ENCODE results near the gene LPP. TPM values are rescaled to one million over a fixed set of nuclear protein-coding genes. Genes with fewer than 3 reads are reported as not detected.
A peak's percentile ranks its signal among the peaks of the same experiment; 100 is the strongest.

Gene LPP
- total RNA-seq, 1 donor from 2014 or later, result 14.2 TPM

DNA sequence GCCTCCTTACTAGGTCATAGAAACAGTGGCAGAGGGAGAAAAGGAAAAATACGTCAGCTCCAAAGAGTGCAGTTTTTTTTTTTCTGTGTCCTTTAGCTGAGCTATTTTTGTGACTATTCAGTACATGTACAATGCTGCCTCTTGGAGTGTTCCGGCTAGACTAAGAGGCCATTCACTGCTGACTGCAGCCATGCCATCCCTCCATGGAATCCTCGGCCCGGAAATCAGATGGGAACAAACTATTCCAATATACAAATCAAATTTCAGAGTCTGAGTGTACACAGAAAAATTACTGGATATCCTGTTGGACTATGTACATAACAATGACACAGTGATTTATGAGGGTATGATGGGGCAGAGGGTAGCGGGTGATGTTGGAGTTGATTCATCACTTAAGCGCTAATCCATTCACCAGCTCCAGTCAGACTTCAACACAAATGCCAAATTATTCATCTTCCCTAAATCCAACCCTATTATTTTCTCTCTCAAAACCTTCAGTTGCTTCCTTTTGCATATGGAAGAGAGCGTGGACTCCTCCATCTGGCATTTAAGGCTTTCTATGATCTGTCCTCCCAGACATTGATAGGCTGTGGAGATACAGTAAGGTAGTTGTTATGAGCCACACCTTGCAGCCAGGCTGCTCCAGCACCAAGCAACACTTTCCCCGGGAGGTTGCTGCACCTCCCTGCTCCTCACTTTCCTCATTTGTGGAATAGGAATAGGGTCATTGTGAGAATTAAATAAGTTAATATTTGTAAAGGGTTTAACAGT, 109.1 kb downstream of the LPP start:
- H3K4me3 ChIP-seq (ENCODE audit: low read depth, low read length), result no peak overlapping the region

GRCh38 chr3:188264226-188265207, 110.6 kb downstream of the LPP start:
- Histone ChIP-seq H3K27me3 (ENCODE audit: control insufficient read depth, insufficient read depth, low read length) (no peaks in the 10 kb centered on the region), H3K36me3 (ENCODE audit: control insufficient read depth, insufficient read depth, low read length) (no peaks in the 10 kb centered on the region), H3K4me3 (ENCODE audit: low read depth, low read length) (no peak overlapping the region)
- FAIRE-seq, result no peak
- DNase-seq (ENCODE audit: low read depth), result no peak
- TF ChIP-seq CTCF (IDR thresholded peaks at IDR 0.05; ENCODE audit: insufficient read depth, low read length, severe bottlenecking), result no peak

More for the DNA sequence above, 109.1 kb downstream of the LPP start:
- no peaks in the 10 kb centered on the region for H3K36me3 ChIP-seq (ENCODE audit: control insufficient read depth, insufficient read depth, low read length)
- no peak for FAIRE-seq
- H3K27me3 ChIP-seq (ENCODE audit: control insufficient read depth, insufficient read depth, low read length), result no peaks in the 10 kb centered on the region
- no peak for TF ChIP-seq CTCF (IDR thresholded peaks at IDR 0.05; ENCODE audit: insufficient read depth, low read length, severe bottlenecking)
- peak; percentile 90 for DNase-seq (ENCODE audit: low read depth)

DNA sequence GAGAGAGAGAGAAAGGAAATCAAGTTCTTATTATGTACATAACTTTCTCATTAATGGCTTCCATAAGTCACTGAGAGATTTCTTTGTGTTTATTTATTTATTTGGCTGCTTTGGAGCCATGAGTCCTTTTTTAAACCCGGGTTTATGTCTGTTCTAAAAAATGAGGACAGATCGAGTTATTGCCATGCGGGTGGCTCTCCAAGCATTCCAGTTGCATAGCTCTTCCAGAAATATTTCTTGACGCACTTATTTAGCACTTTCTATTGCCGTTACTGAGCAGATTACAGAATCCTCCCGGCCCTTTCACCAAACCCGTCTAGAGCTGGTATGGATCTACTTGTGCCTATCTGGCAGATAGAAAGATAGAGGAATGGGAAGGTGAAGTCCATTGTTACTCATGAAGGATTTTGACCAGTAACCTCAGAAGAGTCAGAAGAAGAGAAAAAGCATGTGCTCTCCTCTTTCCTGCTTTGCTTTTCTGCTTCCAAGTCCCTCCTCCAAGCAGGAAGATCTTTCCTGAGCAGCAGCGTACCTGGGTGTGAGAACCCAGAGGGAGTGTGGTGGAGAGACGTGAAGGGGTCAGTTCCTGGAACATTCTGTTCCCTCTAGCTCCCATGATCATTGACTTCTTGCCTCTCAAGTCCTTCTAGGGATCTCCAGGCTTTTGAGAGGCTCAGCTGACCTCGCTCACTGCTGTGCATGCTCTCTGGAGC, 112.8 kb downstream of the LPP start:
- H3K4me3 ChIP-seq (ENCODE audit: low read depth, low read length), result peak overlapping the region; percentile 14
- FAIRE-seq (no peak), DNase-seq (ENCODE audit: low read depth) (no peak)
- no peak for TF ChIP-seq CTCF (IDR thresholded peaks at IDR 0.05; ENCODE audit: insufficient read depth, low read length, severe bottlenecking)
- H3K27me3 ChIP-seq (ENCODE audit: control insufficient read depth, insufficient read depth, low read length), result no peaks in the 10 kb centered on the region
- no peaks in the 10 kb centered on the region for H3K36me3 ChIP-seq (ENCODE audit: control insufficient read depth, insufficient read depth, low read length)

GRCh38 chr3:188267790-188268335, 113.9 kb downstream of the LPP start:
- Histone ChIP-seq H3K4me3 (ENCODE audit: low read depth, low read length) (no peak overlapping the region), H3K36me3 (ENCODE audit: control insufficient read depth, insufficient read depth, low read length) (no peaks in the 10 kb centered on the region), H3K27me3 (ENCODE audit: control insufficient read depth, insufficient read depth, low read length) (no peaks in the 10 kb centered on the region)
- FAIRE-seq (no peak), DNase-seq (ENCODE audit: low read depth) (no peak)
- TF ChIP-seq CTCF (IDR thresholded peaks at IDR 0.05; ENCODE audit: insufficient read depth, low read length, severe bottlenecking), result no peak

- FAIRE-seq (no peak), DNase-seq (ENCODE audit: low read depth) (no peak)
- TF ChIP-seq CTCF (IDR thresholded peaks at IDR 0.05; ENCODE audit: insufficient read depth, low read length, severe bottlenecking), result no peak
- Histone ChIP-seq H3K4me3 (ENCODE audit: low read depth, low read length) (no peak overlapping the region), H3K36me3 (ENCODE audit: control insufficient read depth, insufficient read depth, low read length) (no peaks in the 10 kb centered on the region), H3K27me3 (ENCODE audit: control insufficient read depth, insufficient read depth, low read length) (no peaks in the 10 kb centered on the region)
These were observed 114.4 kb downstream of the LPP start for GRCh38 chr3:188268336-188268735.
